Panc1 (cell line): ENCODE data around the gene FIBCD1. TPM values are rescaled to one million over a fixed set of nuclear protein-coding genes. Genes with fewer than 3 reads are reported as not detected.

Source experiments
- ATAC-seq: fragments of 200-7000 bp; cut with Tn5 transposase; 2 replicates; pipeline ENCODE4 v1.9.1; 2020; ENCODE audit warnings: mild to moderate bottlenecking, moderate library complexity
- BruUV-seq: library from RNA; stranded (reverse); fragments of 400-500 nt; replicated peaks from 2 replicates; lab custom pipeline; 2021; lab: Mats Ljungman, UMichigan
- CTCF ChIA-PET: fragments of 300-600 bp; sonication (Branson Sonifier 250); formaldehyde crosslinking; loops from one replicate; lab custom pipeline; 2022; ENCODE audit warnings: antibody characterized with exemption; lab: Charles Lee
- POLR2A ChIA-PET: fragments of 300-600 bp; sonication (Branson Sonifier 250); formaldehyde crosslinking; loops from one replicate; lab custom pipeline; 2022; ENCODE audit warnings: antibody characterized with exemption; lab: Charles Lee
- DNase-seq: peaks from one replicate; pipeline ENCODE4 v3.0.0-alpha.2; 2010; ENCODE audit warnings: low read depth, low spot score
- H3K27ac ChIP-seq: 2 replicates; pipeline ENCODE4 v1.5.1; 2011; ENCODE audit warnings: mild to moderate bottlenecking, low read length, inconsistent platforms
- H3K27me3 ChIP-seq: fragments of 200-500 bp; sonication (Bioruptor generic); 2 replicates; pipeline ENCODE4 v1.6.0; 2014; ENCODE audit warnings: low read length, inconsistent platforms; ENCODE audit not compliant: control insufficient read depth, insufficient read depth
- H3K36me3 ChIP-seq: fragments of 200-500 bp; sonication (Bioruptor generic); 2 replicates; pipeline ENCODE4 v1.5.1; 2014; ENCODE audit warnings: inconsistent platforms, mild to moderate bottlenecking, low read length, moderate library complexity; ENCODE audit not compliant: control insufficient read depth, insufficient read depth
- H3K4me1 ChIP-seq: 2 replicates; pipeline ENCODE4 v1.5.1; 2011; ENCODE audit warnings: inconsistent platforms, mild to moderate bottlenecking, low read length, moderate library complexity; ENCODE audit not compliant: control insufficient read depth, insufficient read depth
- H3K4me3 ChIP-seq, 2 experiments: 2 replicates each; pipeline ENCODE4 v1.5.1; 2011 to 2012; ENCODE audit warnings: low read depth in 2 of 2, low read length in 2 of 2, mild to moderate bottlenecking in 2 of 2, inconsistent platforms in 1 of 2, moderate library complexity in 1 of 2
- H3K9me3 ChIP-seq: fragments of 200-500 bp; sonication (Bioruptor generic); 2 replicates; pipeline ENCODE4 v1.5.1; 2014; ENCODE audit warnings: low read depth, mild to moderate bottlenecking, inconsistent platforms, low read length, moderate library complexity; ENCODE audit not compliant: control insufficient read depth, insufficient read depth
- CTCF ChIP-seq: fragments of 450-650 bp; IDR thresholded peaks from 2 replicates; pipeline ENCODE4 v1.5.1; 2017; ENCODE audit warnings: mild to moderate bottlenecking
- POLR2AphosphoS5 ChIP-seq: IDR thresholded peaks from 2 replicates; pipeline ENCODE4 v1.6.1; 2012; ENCODE audit warnings: mild to moderate bottlenecking, low read depth, low read length, moderate library complexity
- REST ChIP-seq, 2 experiments: IDR thresholded peaks; 2 replicates each; pipeline ENCODE4 v1.6.1; 2011 to 2012; ENCODE audit warnings: low read depth in 2 of 2, control low read depth in 1 of 2, low read length in 1 of 2, mild to moderate bottlenecking in 1 of 2, moderate library complexity in 1 of 2; ENCODE audit not compliant: insufficient read depth in 1 of 2
- SIN3A ChIP-seq: IDR thresholded peaks from 2 replicates; pipeline ENCODE4 v1.6.1; 2012; ENCODE audit warnings: low read depth, mild to moderate bottlenecking, low read length, moderate library complexity, borderline replicate concordance; ENCODE audit not compliant: insufficient read depth
- TCF7L2 ChIP-seq: IDR thresholded peaks from 2 replicates; pipeline ENCODE4 v1.6.1; 2011; ENCODE audit warnings: mild to moderate bottlenecking, low read depth, low read length, inconsistent platforms
- in situ Hi-C: cut with HindIII; loops from 2 replicates; pipeline ENCODE4 v1.10.0; 2016; ENCODE audit warnings: low sequenced_read_pairs, low pct_unique_long_range_greater_than_20kb
- intact Hi-C: fragments of 100-400 bp; cut with micrococcal nuclease; formaldehyde crosslinking; loops from one replicate; pipeline ENCODE4 v1.10.0; 2022; ENCODE audit not compliant: unreplicated experiment
- total RNA-seq: library from RNA; stranded (reverse); gene quantifications from one replicate; pipeline ENCODE4 v1.2.1, GENCODE V29; 2021; ENCODE audit not compliant: unreplicated experiment

Gene FIBCD1
- total RNA-seq, 1 experiment from 2014 or later: 16.3 TPM

- DNase-seq (no peak), ATAC-seq (no peak)
- BruUV-seq: no TSS peak
- intact Hi-C loops: loop anchor here (5.0 kb wide), 1 partner anchor 160 kb away; no protein-coding TSS in a partner anchor
- ChIA-PET POLR2A (no interaction called here), CTCF (interaction anchor here (0.7 kb wide), 1 partner anchor 179 kb away, joined by 5 read pairs; no protein-coding TSS in a partner anchor)
- H3K27me3 ChIP-seq: no peaks in the 10 kb centered on the region
- TF ChIP-seq TCF7L2: no peak
- no peak for TF ChIP-seq POLR2AphosphoS5
- TF ChIP-seq SIN3A: no peak
- TF ChIP-seq CTCF: no peak
- no peak for TF ChIP-seq REST (IDR thresholded peaks at IDR 0.05; ENCODE audit: insufficient read depth in 1 of 2, low read depth in 2 of 2, low read length in 1 of 2)
- H3K4me3 ChIP-seq: no peak overlapping the region
- in situ Hi-C loops: no loop called here
- H3K9me3 ChIP-seq: no peaks in the 10 kb centered on the region
- H3K36me3 ChIP-seq: no peaks in the 10 kb centered on the region
- no peak overlapping the region for H3K27ac ChIP-seq
- no peaks in the 10 kb centered on the region; the same call in none of the 2 replicates for H3K4me1 ChIP-seq
Observed at GRCh38 chr9:130867556-130867955, 71.5 kb downstream of the FIBCD1 start.

GRCh38 chr9:130866474-130866965 lies 72.5 kb downstream of the FIBCD1 start:
- Histone ChIP-seq H3K4me1 (peaks cover 4% of the 10 kb centered on the region), H3K27ac (no peak overlapping the region), H3K9me3 (no peaks in the 10 kb centered on the region), H3K4me3 (no peak overlapping the region), H3K36me3 (no peaks in the 10 kb centered on the region), H3K27me3 (no peaks in the 10 kb centered on the region)
- ATAC-seq: peak; percentile 96
- intact Hi-C loops: loop anchor here (5.0 kb wide), 1 partner anchor 159 kb away; no protein-coding TSS in a partner anchor
- POLR2A ChIA-PET: no interaction called here
- no TSS peak for BruUV-seq
- peak; percentile 61 for DNase-seq
- TF ChIP-seq REST (IDR thresholded peaks at IDR 0.05; ENCODE audit: insufficient read depth in 1 of 2, low read depth in 2 of 2, low read length in 1 of 2) (no peak), CTCF (peak; percentile 92)
- in situ Hi-C loops: no loop called here
- CTCF ChIA-PET: interaction anchor here (0.6 to 1.4 kb wide), 5 partner anchors 11 to 179 kb away, joined by 3 to 10 read pairs (median 3); no protein-coding TSS in a partner anchor
